DND-41 (cell line): ENCODE measurements around the gene DLAT.
A peak's percentile ranks its signal among the peaks of the same experiment; 100 is the strongest.

ENCODE experiments used
- ATAC-seq: fragments of 200-7000 bp; cut with Tn5 transposase; 3 replicates; pipeline ENCODE4 v1.9.1; 2021; ENCODE audit warnings: low read depth; ENCODE audit not compliant: insufficient read depth
- DNase-seq: peaks from one replicate; pipeline ENCODE4 v3.0.0-alpha.2; 2020
- H2AFZ ChIP-seq: 2 replicates; pipeline ENCODE4 v1.6.0; 2012; ENCODE audit warnings: low read depth, low read length
- H3K27ac ChIP-seq: 2 replicates; pipeline ENCODE4 v1.5.1; 2012; ENCODE audit warnings: low read length, inconsistent platforms
- H3K27me3 ChIP-seq: fragments of 200-600 bp; sonication (generic); 2 replicates; pipeline ENCODE4 v1.6.0; 2012; ENCODE audit warnings: low read length, mild to moderate bottlenecking, inconsistent platforms; ENCODE audit not compliant: insufficient read depth, poor library complexity
- H3K36me3 ChIP-seq: 2 replicates; pipeline ENCODE4 v1.5.1; 2012; ENCODE audit warnings: low read length, inconsistent platforms; ENCODE audit not compliant: insufficient read depth
- H3K4me1 ChIP-seq: 2 replicates; pipeline ENCODE4 v1.5.1; 2012; ENCODE audit warnings: mild to moderate bottlenecking, low read length; ENCODE audit not compliant: insufficient read depth
- H3K4me2 ChIP-seq: 2 replicates; pipeline ENCODE4 v1.6.0; 2012; ENCODE audit warnings: mild to moderate bottlenecking, moderate library complexity, low read length, inconsistent platforms; ENCODE audit not compliant: insufficient read depth
- H3K4me3 ChIP-seq, 2 experiments: fragments of 200-600 bp in 1 of 2; shearing (Covaris generic) in 1 of 2; 2 replicates each; pipeline ENCODE4 v1.5.1; 2012 to 2016; ENCODE audit warnings: inconsistent platforms in 2 of 2, low read length in 2 of 2, mild to moderate bottlenecking in 2 of 2, low read depth in 1 of 2, moderate library complexity in 1 of 2
- H3K79me2 ChIP-seq: 2 replicates; pipeline ENCODE4 v1.6.0; 2012; ENCODE audit warnings: low read length, inconsistent platforms; ENCODE audit not compliant: insufficient read depth
- H3K9ac ChIP-seq: 2 replicates; pipeline ENCODE4 v1.6.0; 2012; ENCODE audit warnings: low read depth, mild to moderate bottlenecking, inconsistent platforms, low read length, moderate library complexity
- H3K9me3 ChIP-seq: 2 replicates; pipeline ENCODE4 v1.5.1; 2012; ENCODE audit warnings: low read length, moderate library complexity, mild to moderate bottlenecking, inconsistent platforms; ENCODE audit not compliant: insufficient read depth, severe bottlenecking
- H4K20me1 ChIP-seq: 2 replicates; pipeline ENCODE4 v1.6.0; 2012; ENCODE audit warnings: low read length; ENCODE audit not compliant: insufficient read depth
- CTCF ChIP-seq: IDR thresholded peaks from 2 replicates; pipeline ENCODE4 v1.5.1; 2012; ENCODE audit warnings: borderline replicate concordance, low read length, moderate library complexity, mild to moderate bottlenecking; ENCODE audit not compliant: poor library complexity, severe bottlenecking; ENCODE audit errors: extremely low read depth
- EZH2 ChIP-seq: IDR thresholded peaks from 3 replicates; pipeline ENCODE4 v1.6.1; 2012; ENCODE audit warnings: borderline replicate concordance, low read depth, mild to moderate bottlenecking, moderate library complexity, low read length, inconsistent platforms; ENCODE audit not compliant: severe bottlenecking

DLAT gene

GRCh38 chr11:112082729-112083128 lies 57.5 kb downstream of the DLAT start:
- no peak overlapping the region for H3K27ac ChIP-seq
- H3K9ac ChIP-seq: no peak overlapping the region
- H3K4me1 ChIP-seq: peaks cover 25% of the 10 kb centered on the region
- no peaks in the 10 kb centered on the region for H3K27me3 ChIP-seq
- DNase-seq (no peak), ATAC-seq (no peak)
- H3K36me3 ChIP-seq: peaks cover 83% of the 10 kb centered on the region
- H2AFZ ChIP-seq: no peak overlapping the region
- no peaks in the 10 kb centered on the region for H3K9me3 ChIP-seq
- no peak overlapping the region for H3K4me2 ChIP-seq
- no peak overlapping the region for H3K4me3 ChIP-seq
- TF ChIP-seq EZH2: no peak
- no peak for TF ChIP-seq CTCF
- peaks cover 43% of the 10 kb centered on the region for H3K79me2 ChIP-seq
- no peaks in the 10 kb centered on the region for H4K20me1 ChIP-seq

- H3K27ac ChIP-seq: peak overlapping the region; percentile 93
- H4K20me1 ChIP-seq: no peaks in the 10 kb centered on the region
- peak overlapping the region; percentile 82 for H3K9ac ChIP-seq
- ATAC-seq (peak; percentile 46), DNase-seq (peak; percentile 40)
- peaks cover 44% of the 10 kb centered on the region for H3K4me1 ChIP-seq
- H3K9me3 ChIP-seq: no peaks in the 10 kb centered on the region
- H2AFZ ChIP-seq: peak overlapping the region; percentile 90
- peak overlapping the region; percentile 72 to 93 for H3K4me3 ChIP-seq
- H3K79me2 ChIP-seq: peaks cover 56% of the 10 kb centered on the region
- no peaks in the 10 kb centered on the region for H3K27me3 ChIP-seq
- peak overlapping the region; percentile 89 for H3K4me2 ChIP-seq
- peaks cover 83% of the 10 kb centered on the region for H3K36me3 ChIP-seq
- no peak for TF ChIP-seq EZH2
- TF ChIP-seq CTCF: no peak
Measured at GRCh38 chr11:112085822-112086421, 60.7 kb downstream of the DLAT start.

- ATAC-seq: peak; percentile 96
- Histone ChIP-seq H4K20me1 (no peaks in the 10 kb centered on the region), H3K79me2 (peaks cover 56% of the 10 kb centered on the region), H2AFZ (peak within 1 kb of the TSS; percentile 90), H3K9me3 (no peaks in the 10 kb centered on the region), H3K27me3 (no peaks in the 10 kb centered on the region), H3K4me1 (peaks cover 44% of the 10 kb centered on the region), H3K4me2 (peak within 1 kb of the TSS; percentile 89), H3K4me3 (peak within 1 kb of the TSS; percentile 72 to 93), H3K9ac (peak within 1 kb of the TSS; percentile 82), H3K27ac (peak within 1 kb of the TSS; percentile 93), H3K36me3 (peaks cover 87% of the 10 kb centered on the region)
- TF ChIP-seq EZH2 (no peak), CTCF (peak; percentile 53)
- DNase-seq: peak; percentile 97
Measured at GRCh38 chr11:112086422-112087191, 61.4 kb downstream of the DLAT start, which contains the start of the genes SDHD and TIMM8B. Gene SDHD, plus strand, starts transcription at chr11:112086873. Its CDS starts 35 bp downstream, at chr11:112086908. Gene TIMM8B, minus strand, starts transcription at chr11:112086756. Its CDS starts 33 bp downstream, at chr11:112086723.
